Measurements from ENCODE around the gene CXADR. TPM values are rescaled to one million over a fixed set of nuclear protein-coding genes. Genes with fewer than 3 reads are reported as not detected.

The CXADR gene
- total RNA-seq, 2 experiments from 2014 or later = 6.3 to 6.6 TPM

DNA sequence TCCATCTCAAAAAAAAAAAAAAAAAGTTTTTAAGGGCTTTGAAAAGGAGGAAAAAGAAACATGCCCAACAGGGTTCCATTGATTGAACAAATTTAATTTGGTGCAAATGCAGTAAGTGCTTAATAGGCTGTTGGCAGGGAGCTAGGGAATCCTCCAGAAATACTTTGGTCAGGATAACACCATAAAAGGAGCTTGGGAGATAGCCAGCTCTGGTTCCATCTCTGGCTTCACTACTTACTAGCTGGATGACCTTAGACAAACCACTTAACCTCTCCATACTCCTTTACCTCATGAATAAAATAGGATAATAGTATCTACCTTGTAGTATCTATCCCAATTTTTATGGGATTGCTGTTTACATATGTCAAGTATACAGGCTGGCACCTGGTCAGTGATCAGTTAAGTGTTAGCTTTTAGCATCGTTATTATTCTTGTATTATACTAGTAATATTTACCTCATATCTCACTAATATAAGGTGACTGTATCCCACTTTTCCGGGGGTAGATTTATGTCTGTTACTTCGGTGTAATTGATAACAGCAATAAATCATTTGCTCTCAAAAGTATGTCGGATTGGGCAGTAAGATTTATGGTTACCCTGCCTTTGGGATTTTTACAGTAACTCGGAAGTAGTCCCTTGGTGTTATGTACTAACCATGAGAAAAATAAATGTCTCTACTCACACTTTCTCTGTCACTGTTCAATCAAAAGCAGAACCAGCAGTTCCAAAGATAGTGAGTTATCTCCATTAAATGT is 63.4 kb downstream of the CXADR start:
- POLR2A ChIA-PET = interaction anchor here (1.6 kb wide), 1 partner anchor 10 kb away, joined by 3 read pairs; no protein-coding TSS in a partner anchor

DNA sequence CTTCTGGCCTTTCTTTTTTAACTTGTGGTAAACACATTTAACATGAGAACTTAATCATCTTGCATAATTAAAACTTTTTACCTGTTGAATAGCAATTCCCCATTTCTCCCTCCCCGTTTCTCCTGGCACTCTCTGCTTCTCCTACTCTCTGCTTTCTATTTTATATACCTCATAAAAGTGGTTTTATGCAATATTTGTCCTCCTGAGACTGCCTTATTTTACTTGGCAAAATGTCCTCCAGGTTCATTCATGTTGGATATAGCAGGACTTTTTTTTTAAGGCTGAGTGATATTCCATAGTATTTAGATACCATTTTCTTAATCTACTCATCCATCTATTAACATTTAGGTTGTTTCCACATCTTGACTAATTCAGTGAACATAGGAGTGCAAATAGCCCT is 64.9 kb downstream of the CXADR start:
- intact Hi-C loops (cut with micrococcal nuclease; ENCODE audit: unreplicated experiment) = no loop called here
- H3K4me1 ChIP-seq (ENCODE audit: insufficient read depth, low read length, poor library complexity, severe bottlenecking) = no peaks in the 10 kb centered on the region
- H3K36me3 ChIP-seq (ENCODE audit: insufficient read depth, low read length) = no peaks in the 10 kb centered on the region
- POLR2A ChIA-PET = no interaction called here
- BruUV-seq (replicated peaks) = no TSS peak
- no peaks in the 10 kb centered on the region for H3K79me2 ChIP-seq (ENCODE audit: insufficient read depth, low read depth, low read length)
- no peak for DNase-seq (ENCODE audit: low spot score)
- no peak overlapping the region for H2AFZ ChIP-seq (ENCODE audit: low read length)
- TF ChIP-seq EZH2phosphoT487 (IDR thresholded peaks at IDR 0.05; ENCODE audit: borderline replicate concordance, low read depth, low read length) = no peak
- TF ChIP-seq, protein P1, sequence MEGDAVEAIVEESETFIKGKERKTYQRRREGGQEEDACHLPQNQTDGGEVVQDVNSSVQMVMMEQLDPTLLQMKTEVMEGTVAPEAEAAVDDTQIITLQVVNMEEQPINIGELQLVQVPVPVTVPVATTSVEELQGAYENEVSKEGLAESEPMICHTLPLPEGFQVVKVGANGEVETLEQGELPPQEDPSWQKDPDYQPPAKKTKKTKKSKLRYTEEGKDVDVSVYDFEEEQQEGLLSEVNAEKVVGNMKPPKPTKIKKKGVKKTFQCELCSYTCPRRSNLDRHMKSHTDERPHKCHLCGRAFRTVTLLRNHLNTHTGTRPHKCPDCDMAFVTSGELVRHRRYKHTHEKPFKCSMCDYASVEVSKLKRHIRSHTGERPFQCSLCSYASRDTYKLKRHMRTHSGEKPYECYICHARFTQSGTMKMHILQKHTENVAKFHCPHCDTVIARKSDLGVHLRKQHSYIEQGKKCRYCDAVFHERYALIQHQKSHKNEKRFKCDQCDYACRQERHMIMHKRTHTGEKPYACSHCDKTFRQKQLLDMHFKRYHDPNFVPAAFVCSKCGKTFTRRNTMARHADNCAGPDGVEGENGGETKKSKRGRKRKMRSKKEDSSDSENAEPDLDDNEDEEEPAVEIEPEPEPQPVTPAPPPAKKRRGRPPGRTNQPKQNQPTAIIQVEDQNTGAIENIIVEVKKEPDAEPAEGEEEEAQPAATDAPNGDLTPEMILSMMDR (conservative IDR thresholded peaks at IDR 0.05; ENCODE audit: low read length) = no peak
- H3K9me3 ChIP-seq (ENCODE audit: low read length) = no peaks in the 10 kb centered on the region
- CTCF ChIA-PET (ENCODE audit: unreplicated experiment) = no interaction called here
- no peak overlapping the region for H3K4me3 ChIP-seq (ENCODE audit: low read depth, low read length, poor library complexity, severe bottlenecking)
- H3K27ac ChIP-seq (ENCODE audit: low read depth, low read length, poor library complexity, severe bottlenecking) = no peak overlapping the region
- no peaks in the 10 kb centered on the region for H3K9me2 ChIP-seq (ENCODE audit: insufficient read depth, low read length)
- no peak overlapping the region for H3K4me2 ChIP-seq (ENCODE audit: low read length)
- no peaks in the 10 kb centered on the region for H4K20me1 ChIP-seq (ENCODE audit: insufficient read depth, low read length)

More for the DNA sequence above, 63.4 kb downstream of the CXADR start:
- CTCF ChIA-PET (ENCODE audit: unreplicated experiment) = no interaction called here
- Histone ChIP-seq H3K4me3 (ENCODE audit: low read depth, low read length, poor library complexity, severe bottlenecking) (no peak overlapping the region), H3K9me3 (ENCODE audit: low read length) (no peaks in the 10 kb centered on the region), H3K79me2 (ENCODE audit: insufficient read depth, low read depth, low read length) (no peaks in the 10 kb centered on the region), H3K36me3 (ENCODE audit: insufficient read depth, low read length) (no peaks in the 10 kb centered on the region), H2AFZ (ENCODE audit: low read length) (no peak overlapping the region), H3K27ac (ENCODE audit: low read depth, low read length, poor library complexity, severe bottlenecking) (no peak overlapping the region), H3K9me2 (ENCODE audit: insufficient read depth, low read length) (no peaks in the 10 kb centered on the region), H3K4me2 (ENCODE audit: low read length) (no peak overlapping the region), H3K4me1 (ENCODE audit: insufficient read depth, low read length, poor library complexity, severe bottlenecking) (no peaks in the 10 kb centered on the region), H4K20me1 (ENCODE audit: insufficient read depth, low read length) (no peaks in the 10 kb centered on the region)
- BruUV-seq (replicated peaks) = no TSS peak
- DNase-seq (ENCODE audit: low spot score) = no peak
- TF ChIP-seq, protein P1 (conservative IDR thresholded peaks at IDR 0.05; ENCODE audit: low read length) = no peak
- TF ChIP-seq EZH2phosphoT487 (IDR thresholded peaks at IDR 0.05; ENCODE audit: borderline replicate concordance, low read depth, low read length) = no peak
- intact Hi-C loops (cut with micrococcal nuclease; ENCODE audit: unreplicated experiment) = no loop called here

DNA sequence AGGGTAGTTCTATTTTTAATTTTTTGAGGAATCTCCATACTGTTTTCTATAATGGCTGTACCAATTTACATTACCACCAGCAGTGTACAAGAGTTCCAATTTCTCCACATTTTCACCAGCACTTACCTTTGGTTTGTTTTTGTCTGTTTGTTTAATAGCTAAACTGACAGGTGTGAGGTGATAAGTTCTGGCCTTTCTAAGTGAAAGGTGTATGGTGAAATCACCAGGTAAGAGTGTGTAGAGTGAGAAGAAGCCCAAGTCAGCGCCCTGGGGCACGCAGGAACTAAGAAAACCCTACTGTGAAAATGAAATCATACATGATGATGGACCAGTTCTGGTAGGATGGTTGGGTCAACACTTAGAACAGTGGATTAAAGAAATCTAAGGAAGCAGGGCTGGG is 65.3 kb downstream of the CXADR start:
- no peak overlapping the region for H2AFZ ChIP-seq (ENCODE audit: low read length)
- H4K20me1 ChIP-seq (ENCODE audit: insufficient read depth, low read length) = no peaks in the 10 kb centered on the region
- H3K27ac ChIP-seq (ENCODE audit: low read depth, low read length, poor library complexity, severe bottlenecking) = no peak overlapping the region
- H3K4me1 ChIP-seq (ENCODE audit: insufficient read depth, low read length, poor library complexity, severe bottlenecking) = no peaks in the 10 kb centered on the region
- ChIA-PET CTCF (ENCODE audit: unreplicated experiment) (no interaction called here), POLR2A (interaction anchor here (0.6 kb wide), 1 partner anchor 130 kb away, joined by 4 read pairs; no protein-coding TSS in a partner anchor)
- no peaks in the 10 kb centered on the region for H3K9me2 ChIP-seq (ENCODE audit: insufficient read depth, low read length)
- H3K79me2 ChIP-seq (ENCODE audit: insufficient read depth, low read depth, low read length) = no peaks in the 10 kb centered on the region
- DNase-seq (ENCODE audit: low spot score) = no peak
- no peak overlapping the region for H3K4me3 ChIP-seq (ENCODE audit: low read depth, low read length, poor library complexity, severe bottlenecking)
- H3K36me3 ChIP-seq (ENCODE audit: insufficient read depth, low read length) = no peaks in the 10 kb centered on the region
- no peak overlapping the region for H3K4me2 ChIP-seq (ENCODE audit: low read length)
- no peak for TF ChIP-seq EZH2phosphoT487 (IDR thresholded peaks at IDR 0.05; ENCODE audit: borderline replicate concordance, low read depth, low read length)
- TF ChIP-seq, protein P1 (conservative IDR thresholded peaks at IDR 0.05; ENCODE audit: low read length) = no peak
- BruUV-seq (replicated peaks) = no TSS peak
- H3K9me3 ChIP-seq (ENCODE audit: low read length) = no peaks in the 10 kb centered on the region
- intact Hi-C loops (cut with micrococcal nuclease; ENCODE audit: unreplicated experiment) = no loop called here

Data from OCI-LY7 (cell line).